Keratinocyte (primary cell): Measurements from ENCODE around the gene PNPLA7. TPM values are rescaled to one million over a fixed set of nuclear protein-coding genes. Genes with fewer than 3 reads are reported as not detected.

Experiments
- DNase-seq: peaks from one replicate; pipeline ENCODE4 v3.0.0-alpha.2; 2011; ENCODE audit warnings: low read depth, missing footprints, low spot score
- FAIRE-seq: peaks from 2 replicates; lab custom pipeline; 2011; peaks lifted over from hg19 to GRCh38; lab: Jason Lieb, UNC
- H2AFZ ChIP-seq: 2 replicates; pipeline ENCODE4 v1.6.0; 2012; ENCODE audit warnings: low read length, control low read depth, inconsistent platforms; ENCODE audit not compliant: control insufficient read depth
- H3K27ac ChIP-seq: 2 replicates; pipeline ENCODE4 v1.5.1; 2011; ENCODE audit warnings: low read length; ENCODE audit not compliant: control insufficient read depth, insufficient read depth
- H3K27me3 ChIP-seq: 3 replicates; pipeline ENCODE4 v1.6.0; 2011; ENCODE audit warnings: low read length; ENCODE audit not compliant: control insufficient read depth, insufficient read depth; ENCODE audit errors: extremely low read depth
- H3K36me3 ChIP-seq, 2 experiments: 2 replicates in 1 of 2; 3 replicates in 1 of 2; pipeline ENCODE4 v1.5.1; 2011; ENCODE audit warnings: low read length in 2 of 2, mild to moderate bottlenecking in 1 of 2; ENCODE audit not compliant: control insufficient read depth in 2 of 2, insufficient read depth in 2 of 2; ENCODE audit errors: extremely low read depth in 1 of 2
- H3K4me1 ChIP-seq: 3 replicates; pipeline ENCODE4 v1.5.1; 2011; ENCODE audit warnings: low read length; ENCODE audit not compliant: control insufficient read depth, insufficient read depth; ENCODE audit errors: extremely low read depth
- H3K4me2 ChIP-seq: 3 replicates; pipeline ENCODE4 v1.6.0; 2011; ENCODE audit warnings: low read depth, low read length; ENCODE audit not compliant: control insufficient read depth, insufficient read depth; ENCODE audit errors: extremely low read depth
- H3K4me3 ChIP-seq, 3 experiments: fragments of 200-600 bp in 1 of 3; sonication (generic) in 1 of 3; 2 replicates in 2 of 3; 3 replicates in 1 of 3; pipeline ENCODE4 v1.5.1; 2011 to 2016; ENCODE audit warnings: low read length in 3 of 3, mild to moderate bottlenecking in 3 of 3, control low read depth in 2 of 3, inconsistent platforms in 1 of 3, low read depth in 1 of 3, mixed read lengths in 1 of 3, mixed run types in 1 of 3, moderate library complexity in 1 of 3; ENCODE audit not compliant: control insufficient read depth in 2 of 3, insufficient read depth in 2 of 3; ENCODE audit errors: extremely low read depth in 1 of 3
- H3K79me2 ChIP-seq: 2 replicates; pipeline ENCODE4 v1.6.0; 2012; ENCODE audit warnings: low read length; ENCODE audit not compliant: control insufficient read depth, insufficient read depth
- H3K9ac ChIP-seq: 3 replicates; pipeline ENCODE4 v1.6.0; 2011; ENCODE audit warnings: low read length; ENCODE audit not compliant: control insufficient read depth, insufficient read depth; ENCODE audit errors: extremely low read depth
- H3K9me1 ChIP-seq: 3 replicates; pipeline ENCODE4 v1.6.0; 2011; ENCODE audit warnings: low read length; ENCODE audit not compliant: control insufficient read depth, insufficient read depth; ENCODE audit errors: extremely low read depth
- H3K9me3 ChIP-seq: 2 replicates; pipeline ENCODE4 v1.5.1; 2012; ENCODE audit warnings: low read depth, low read length; ENCODE audit not compliant: control insufficient read depth
- H4K20me1 ChIP-seq: 3 replicates; pipeline ENCODE4 v1.6.0; 2011; ENCODE audit warnings: low read length; ENCODE audit not compliant: control insufficient read depth, insufficient read depth; ENCODE audit errors: extremely low read depth
- CTCF ChIP-seq, 3 experiments: IDR thresholded peaks in 1 of 3; conservative IDR thresholded peaks in 1 of 3; optimal IDR thresholded peaks in 1 of 3; 2 replicates in 2 of 3; 3 replicates in 1 of 3; pipeline versions ENCODE3 to v1.5.1; 2011; ENCODE audit warnings: low read length in 3 of 3, mild to moderate bottlenecking in 3 of 3, moderate library complexity in 2 of 3, control low read depth in 1 of 3, inconsistent platforms in 1 of 3; ENCODE audit not compliant: insufficient read depth in 2 of 3; ENCODE audit errors: extremely low read depth in 1 of 3
- EZH2 ChIP-seq: IDR thresholded peaks from one replicate; pipeline ENCODE4 v1.6.1; 2012; ENCODE audit warnings: inconsistent platforms, mild to moderate bottlenecking, low read length, moderate library complexity
- dilution Hi-C: fragments of 300-500 bp; cut with MboI; formaldehyde crosslinking; loops from one replicate; pipeline ENCODE4 v1.7.0; 2020; ENCODE audit warnings: low sequenced_read_pairs; ENCODE audit not compliant: extremely low pct_ligation_motif_present
- polyA plus RNA-seq, 5 experiments: library from polyadenylated mRNA; depleted of rRNA in 3 of 5; stranded (reverse) in 3 of 5; stranded (forward) in 1 of 5; unstranded in 1 of 5; fragments of >200 nt; gene quantifications; 1 replicate in 1 of 5; 2 replicates in 3 of 5; 3 replicates in 1 of 5; pipeline versions ENCODE4 v1.2.1 to v1.2.3, GENCODE V29; 2011 to 2012; ENCODE audit warnings: missing spikeins in 2 of 5, low read depth in 1 of 5, low replicate concordance in 1 of 5

PNPLA7 gene
- polyA plus RNA-seq, 1 donor (not counting 4 experiments of a cell fraction or from before 2014, with no cell fraction given) = 0.34 TPM

- Histone ChIP-seq H3K4me3 (no peak overlapping the region), H3K27ac (no peak overlapping the region), H3K36me3 (no peaks in the 10 kb centered on the region), H3K27me3 (peaks cover 6% of the 10 kb centered on the region), H3K9me3 (no peaks in the 10 kb centered on the region), H3K9me1 (no peaks in the 10 kb centered on the region), H3K4me2 (no peak overlapping the region), H3K79me2 (no peaks in the 10 kb centered on the region), H4K20me1 (no peaks in the 10 kb centered on the region), H3K9ac (no peak overlapping the region), H3K4me1 (peaks cover 4% of the 10 kb centered on the region), H2AFZ (no peak overlapping the region)
- no peak for FAIRE-seq
- TF ChIP-seq CTCF (optimal IDR thresholded peaks at IDR 0.05 in 1 of 3, IDR thresholded peaks at IDR 0.05 in 1 of 3, conservative IDR thresholded peaks at IDR 0.05 in 1 of 3; ENCODE audit: extremely low read depth in 1 of 3, insufficient read depth in 2 of 3, low read length in 3 of 3) (no peak), EZH2 (no peak)
- dilution Hi-C loops = no loop called here
- no peak for DNase-seq
Observed at GRCh38 chr9:137484551-137485315, 65.5 kb downstream of the PNPLA7 start.

- no peak overlapping the region for H3K27ac ChIP-seq
Observed at GRCh38 chr9:137482094-137482781, 68.0 kb downstream of the PNPLA7 start.

More at GRCh38 chr9:137482094-137482781, 68.0 kb downstream of the PNPLA7 start:
- FAIRE-seq = no peak
- Histone ChIP-seq H3K36me3 (no peaks in the 10 kb centered on the region), H3K9me1 (no peaks in the 10 kb centered on the region), H3K4me3 (no peak overlapping the region), H2AFZ (no peak overlapping the region), H3K9ac (no peak overlapping the region), H3K79me2 (no peaks in the 10 kb centered on the region), H4K20me1 (no peaks in the 10 kb centered on the region), H3K4me1 (peaks cover 6% of the 10 kb centered on the region), H3K9me3 (no peaks in the 10 kb centered on the region), H3K27me3 (peaks cover 11% of the 10 kb centered on the region), H3K4me2 (no peak overlapping the region)
- no peak for TF ChIP-seq CTCF (optimal IDR thresholded peaks at IDR 0.05 in 1 of 3, IDR thresholded peaks at IDR 0.05 in 1 of 3, conservative IDR thresholded peaks at IDR 0.05 in 1 of 3; ENCODE audit: extremely low read depth in 1 of 3, insufficient read depth in 2 of 3, low read length in 3 of 3)
- TF ChIP-seq EZH2 = no peak
- dilution Hi-C loops = no loop called here
- no peak for DNase-seq
